ENCODE data around the gene RIMKLB.
"Not testable (repeated sequence)": the region's sequence is repeated elsewhere in the genome, so short reads cannot be mapped to it uniquely, and the experiment has no call there.

DNA sequence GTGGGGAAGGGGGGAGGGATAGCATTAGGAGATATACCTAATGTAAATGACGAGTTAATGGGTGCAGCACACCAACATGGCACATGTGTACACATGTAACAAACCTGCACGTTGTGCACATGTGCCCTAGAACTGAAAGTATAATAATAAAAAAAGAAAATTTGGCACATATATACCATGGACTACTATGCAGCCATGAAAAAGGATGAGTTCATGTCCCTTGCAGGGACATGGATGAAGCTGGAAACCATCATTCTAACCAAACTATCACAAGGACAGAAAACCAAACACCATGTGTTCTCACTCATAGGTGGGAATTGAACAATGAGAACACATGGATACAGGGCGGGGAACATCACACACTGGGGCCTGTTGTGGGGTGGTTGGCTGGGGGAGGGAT is 103.4 kb downstream of the RIMKLB start:
- not testable (repeated sequence) for TF ChIP-seq POLR2A, CTCF (IDR thresholded peaks at IDR 0.05)
